SK-N-SH (cell line): ENCODE results near the gene DNASE2B. TPM values are rescaled to one million over a fixed set of nuclear protein-coding genes. Genes with fewer than 3 reads are reported as not detected.
A peak's percentile ranks its signal among the peaks of the same experiment; 100 is the strongest.

Experiments used
- CTCF ChIA-PET: fragments of 300-600, 350-600 bp; formaldehyde crosslinking; extraction: SDS; loops from one replicate; lab custom pipeline; 2021; lab: Yijun Ruan, JAX
- POLR2A ChIA-PET: fragments of 350-600 bp; sonication (Branson Sonifier 250); formaldehyde crosslinking; extraction: SDS; loops from one replicate; lab custom pipeline; 2020; ENCODE audit warnings: antibody characterized with exemption, inconsistent platforms; lab: Yijun Ruan, JAX
- DNase-seq: peaks from one replicate; pipeline ENCODE4 v3.0.0; 2012
- H2AFZ ChIP-seq: fragments of 200-600 bp; sonication (generic); 2 replicates; pipeline ENCODE4 v1.8.1; 2016; ENCODE audit warnings: antibody characterized with exemption, mild to moderate bottlenecking, low read depth
- H3F3A ChIP-seq: fragments of 200-600 bp; sonication (generic); replicated peaks from 2 replicates; pipeline ENCODE3; 2016; ENCODE audit warnings: antibody characterized with exemption, mild to moderate bottlenecking; ENCODE audit not compliant: insufficient read depth
- H3K27ac ChIP-seq, 2 experiments: fragments of 200-500 bp in 1 of 2; fragments of 200-600 bp in 1 of 2; sonication (Bioruptor generic) in 1 of 2; sonication (generic), shearing (Covaris generic) in 1 of 2; 2 replicates each; pipeline versions ENCODE4 v1.5.1 to v1.6.1; 2014 to 2016; ENCODE audit warnings: low read depth in 2 of 2, inconsistent platforms in 1 of 2, low read length in 1 of 2, mild to moderate bottlenecking in 1 of 2, mixed read lengths in 1 of 2
- H3K27me3 ChIP-seq: fragments of 200-600 bp; sonication (generic), shearing (Covaris generic); 2 replicates; pipeline ENCODE4 v1.6.1; 2016; ENCODE audit warnings: mixed run types; ENCODE audit not compliant: insufficient read depth
- H3K36me3 ChIP-seq, 2 experiments: fragments of 200-500 bp in 1 of 2; fragments of 200-600 bp in 1 of 2; sonication (Bioruptor generic) in 1 of 2; sonication (generic) in 1 of 2; replicated peaks in 1 of 2; 2 replicates each; pipeline versions ENCODE3 to v1.5.1; 2014 to 2016; ENCODE audit warnings: low read length in 1 of 2, mild to moderate bottlenecking in 1 of 2; ENCODE audit not compliant: insufficient read depth in 2 of 2, control insufficient read depth in 1 of 2
- H3K4me1 ChIP-seq, 2 experiments: fragments of 200-500 bp in 1 of 2; fragments of 200-600 bp in 1 of 2; sonication (Bioruptor generic) in 1 of 2; sonication (generic), shearing (Covaris generic) in 1 of 2; 2 replicates each; pipeline versions ENCODE4 v1.5.1 to v1.6.1; 2014 to 2016; ENCODE audit warnings: low read depth in 1 of 2, low read length in 1 of 2, mixed run types in 1 of 2; ENCODE audit not compliant: insufficient read depth in 2 of 2, control insufficient read depth in 1 of 2
- H3K4me2 ChIP-seq: fragments of 200-600 bp; sonication (generic), shearing (Covaris generic); 2 replicates; pipeline ENCODE4 v1.6.1; 2017; ENCODE audit warnings: mixed run types
- H3K4me3 ChIP-seq, 2 experiments: fragments of 200-500 bp in 1 of 2; fragments of 200-600 bp in 1 of 2; sonication (Bioruptor generic) in 1 of 2; sonication (generic), shearing (Covaris generic) in 1 of 2; 2 replicates each; pipeline versions ENCODE4 v1.5.1 to v1.8.1; 2014 to 2016; ENCODE audit warnings: low read depth in 2 of 2, inconsistent platforms in 1 of 2, low read length in 1 of 2, mild to moderate bottlenecking in 1 of 2, mixed read lengths in 1 of 2, moderate library complexity in 1 of 2
- H3K79me2 ChIP-seq: fragments of 200-600 bp; sonication (generic); 2 replicates; pipeline ENCODE4 v1.8.1; 2017; ENCODE audit warnings: mild to moderate bottlenecking; ENCODE audit not compliant: insufficient read depth
- H3K9ac ChIP-seq: fragments of 200-600 bp; sonication (generic); 2 replicates; pipeline ENCODE4 v1.6.1; 2017; ENCODE audit warnings: mixed run types
- H3K9me2 ChIP-seq: fragments of 200-600 bp; sonication (generic); 2 replicates; pipeline ENCODE4 v1.6.1; 2017; ENCODE audit warnings: mixed run types
- H3K9me3 ChIP-seq: fragments of 200-600 bp; sonication (generic); 2 replicates; pipeline ENCODE4 v1.6.1; 2017; ENCODE audit warnings: mixed run types, mild to moderate bottlenecking, moderate library complexity
- H4K20me1 ChIP-seq: fragments of 200-600 bp; sonication (generic); 2 replicates; pipeline ENCODE4 v1.6.1; 2017; ENCODE audit warnings: mild to moderate bottlenecking, mixed run types; ENCODE audit not compliant: insufficient read depth
- ELF1 ChIP-seq: IDR thresholded peaks from 2 replicates; pipeline ENCODE4 v1.4.0; 2012
- EZH2phosphoT487 ChIP-seq: fragments of 200-600 bp; sonication (generic); IDR thresholded peaks from 2 replicates; pipeline ENCODE4 v1.6.1; 2017; ENCODE audit warnings: low read depth, mixed run types, mild to moderate bottlenecking, antibody characterized with exemption, moderate library complexity, borderline replicate concordance
- FOSL2 ChIP-seq: IDR thresholded peaks from 2 replicates; pipeline ENCODE4 v1.4.0; 2012; ENCODE audit warnings: low read depth, mild to moderate bottlenecking, moderate library complexity, borderline replicate concordance
- FOXM1 ChIP-seq: IDR thresholded peaks from 2 replicates; pipeline ENCODE4 v1.4.0; 2012; ENCODE audit warnings: low read depth, mild to moderate bottlenecking
- GABPA ChIP-seq: IDR thresholded peaks from 2 replicates; pipeline ENCODE4 v1.4.0; 2012; ENCODE audit warnings: low read depth, mild to moderate bottlenecking
- GATA2 ChIP-seq: sonication (generic); formaldehyde crosslinking; IDR thresholded peaks from 2 replicates; pipeline ENCODE4 v1.5.0; 2020; ENCODE audit warnings: mild to moderate bottlenecking, missing genetic modification reagents
- NRF1 ChIP-seq: IDR thresholded peaks from 2 replicates; pipeline ENCODE4 v1.6.1; 2012; ENCODE audit warnings: low read depth, mild to moderate bottlenecking, low read length
- RXRA ChIP-seq: IDR thresholded peaks from 2 replicates; pipeline ENCODE4 v1.4.0; 2012; ENCODE audit warnings: low read depth, mild to moderate bottlenecking, borderline replicate concordance
- TCF12 ChIP-seq: IDR thresholded peaks from 2 replicates; pipeline ENCODE4 v1.4.0; 2012
- YY1 ChIP-seq: IDR thresholded peaks from 2 replicates; pipeline ENCODE4 v1.4.0; 2012; ENCODE audit warnings: low read depth, mild to moderate bottlenecking
- WGBS: methylation state at CpG from one replicate; pipeline ENCODE4 v1.1.6; 2017; ENCODE audit warnings: low lambda C conversion rate; 5-methylcytosine and 5-hydroxymethylcytosine counted together
- polyA plus RNA-seq, 3 experiments: library from polyadenylated mRNA; depleted of rRNA; stranded (reverse); fragments of >200 nt; gene quantifications; 2 replicates each; pipeline ENCODE4 v1.2.3, GENCODE V29; 2012
- TF ChIP-seq, protein P1 (sequence below): IDR thresholded peaks from 2 replicates; pipeline ENCODE4 v1.4.0; 2012; ENCODE audit warnings: low read depth
- TF ChIP-seq, protein P2 (sequence below): IDR thresholded peaks from 2 replicates; pipeline ENCODE4 v1.4.0; 2012; ENCODE audit warnings: low read depth, borderline replicate concordance
- TF ChIP-seq, protein P3 (sequence below): IDR thresholded peaks from 2 replicates; pipeline ENCODE4 v1.4.0; 2012; ENCODE audit warnings: low read depth, borderline replicate concordance
- TF ChIP-seq, protein P4 (sequence below): fragments of 150-350 bp; IDR thresholded peaks from 2 replicates; pipeline ENCODE4 v1.6.1; 2016; ENCODE audit warnings: mild to moderate bottlenecking, low read depth, low read length
- TF ChIP-seq, protein P5 (sequence below): IDR thresholded peaks from 2 replicates; pipeline ENCODE4; 2012

DNASE2B gene
- polyA plus RNA-seq, 1 of the 3 experiments (the other 2 are of a cell fraction) = 0.03 TPM

DNA sequence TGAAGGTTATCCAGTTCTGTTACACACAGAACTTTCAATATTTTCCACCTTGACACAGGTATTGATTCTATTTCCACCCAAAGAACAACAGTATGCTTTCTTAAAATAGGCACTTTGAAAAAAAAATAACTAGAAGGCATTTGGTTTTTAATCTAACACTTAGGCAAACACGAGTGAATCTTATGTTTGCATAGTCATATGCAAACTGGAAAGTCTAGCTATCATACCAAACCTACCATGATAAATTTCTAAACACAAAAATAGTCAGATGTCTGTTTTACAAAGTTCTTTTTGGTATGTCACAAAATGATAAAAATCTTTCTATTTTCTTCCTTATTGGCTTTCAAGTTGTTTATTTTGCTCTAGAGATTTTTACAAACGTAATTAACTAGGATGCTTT lies 11.6 kb downstream of the DNASE2B start:
- Histone ChIP-seq H3K36me3 (no peaks in the 10 kb centered on the region), H3K9me3 (no peaks in the 10 kb centered on the region), H3F3A (peaks cover 9% of the 10 kb centered on the region), H3K9ac (no peak overlapping the region), H2AFZ (no peak overlapping the region), H3K4me2 (no peak overlapping the region), H3K4me1 (peaks cover 0 to 4% of the 10 kb centered on the region in 2 experiments; a peak in 1 of 4 replicates), H3K27ac (no peak overlapping the region), H3K27me3 (no peaks in the 10 kb centered on the region), H3K9me2 (no peaks in the 10 kb centered on the region), H4K20me1 (no peaks in the 10 kb centered on the region), H3K79me2 (no peaks in the 10 kb centered on the region), H3K4me3 (no peak overlapping the region)
- POLR2A ChIA-PET = no interaction called here
- DNase-seq = no peak
- no peak for TF ChIP-seq GATA2
- TF ChIP-seq ELF1 = no peak
- no peak for TF ChIP-seq TCF12
- 71% methylated on average over 2 of the region's 2 CpGs for WGBS
- CTCF ChIA-PET = interaction anchor here (1.8 kb wide), 1 partner anchor 10 kb away, joined by 5 read pairs; no protein-coding TSS in a partner anchor

DNA sequence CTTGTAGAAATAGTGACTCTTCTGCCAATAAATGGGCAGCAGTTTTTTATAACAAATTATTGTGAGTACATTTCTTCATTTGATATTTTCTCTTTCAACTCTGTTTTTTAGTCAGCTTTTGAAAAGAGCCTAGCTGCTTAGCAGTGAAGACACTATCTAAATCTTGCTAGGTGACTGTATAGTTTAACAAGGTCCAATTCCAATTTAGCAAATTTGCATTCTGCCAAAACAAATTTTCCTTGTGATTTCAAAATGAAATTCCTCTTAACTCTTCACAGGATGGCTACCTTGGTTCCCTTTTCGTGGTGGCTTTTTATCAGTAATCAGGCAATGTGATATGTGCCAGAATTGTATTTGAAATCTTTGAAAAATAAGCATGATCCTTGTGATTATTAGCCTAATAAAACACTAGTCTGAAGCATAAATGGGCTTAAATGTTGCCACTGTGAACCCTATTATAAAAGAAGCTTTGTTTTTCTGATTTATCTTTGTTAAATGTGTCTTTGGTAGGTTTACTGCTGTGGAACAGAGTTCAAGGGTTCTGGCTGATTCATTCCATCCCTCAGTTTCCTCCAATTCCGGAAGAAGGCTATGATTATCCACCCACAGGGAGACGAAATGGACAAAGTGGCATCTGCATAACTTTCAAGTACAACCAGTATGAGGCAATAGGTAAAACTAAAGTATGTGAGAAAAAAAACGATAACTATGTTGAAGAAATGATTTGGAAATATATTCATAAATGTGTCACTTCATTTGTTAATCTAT lies 12.2 kb downstream of the DNASE2B start:
- POLR2A ChIA-PET = no interaction called here
- H4K20me1 ChIP-seq = no peaks in the 10 kb centered on the region
- H3K9ac ChIP-seq = no peak overlapping the region
- H3F3A ChIP-seq = peaks cover 9% of the 10 kb centered on the region
- no peaks in the 10 kb centered on the region for H3K9me3 ChIP-seq
- H2AFZ ChIP-seq = no peak overlapping the region
- WGBS = 90% methylated on average over 4 of the region's 4 CpGs
- no peak for DNase-seq
- H3K27ac ChIP-seq = no peak overlapping the region
- peaks cover 0 to 4% of the 10 kb centered on the region in 2 experiments; a peak in 1 of 4 replicates for H3K4me1 ChIP-seq
- no peaks in the 10 kb centered on the region for H3K9me2 ChIP-seq
- TF ChIP-seq, protein P1, sequence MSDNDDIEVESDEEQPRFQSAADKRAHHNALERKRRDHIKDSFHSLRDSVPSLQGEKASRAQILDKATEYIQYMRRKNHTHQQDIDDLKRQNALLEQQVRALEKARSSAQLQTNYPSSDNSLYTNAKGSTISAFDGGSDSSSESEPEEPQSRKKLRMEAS = no peak
- TF ChIP-seq RXRA (no peak), YY1 (no peak), NRF1 (no peak), TCF12 (no peak)
- no peaks in the 10 kb centered on the region for H3K36me3 ChIP-seq
- H3K4me3 ChIP-seq = no peak overlapping the region
- CTCF ChIA-PET = interaction anchor here (1.0 to 1.8 kb wide), 2 partner anchors 11 to 13 kb away, joined by 3 to 5 read pairs; no protein-coding TSS in a partner anchor
- H3K79me2 ChIP-seq = no peaks in the 10 kb centered on the region
- no peak overlapping the region for H3K4me2 ChIP-seq
- H3K27me3 ChIP-seq = no peaks in the 10 kb centered on the region

DNA sequence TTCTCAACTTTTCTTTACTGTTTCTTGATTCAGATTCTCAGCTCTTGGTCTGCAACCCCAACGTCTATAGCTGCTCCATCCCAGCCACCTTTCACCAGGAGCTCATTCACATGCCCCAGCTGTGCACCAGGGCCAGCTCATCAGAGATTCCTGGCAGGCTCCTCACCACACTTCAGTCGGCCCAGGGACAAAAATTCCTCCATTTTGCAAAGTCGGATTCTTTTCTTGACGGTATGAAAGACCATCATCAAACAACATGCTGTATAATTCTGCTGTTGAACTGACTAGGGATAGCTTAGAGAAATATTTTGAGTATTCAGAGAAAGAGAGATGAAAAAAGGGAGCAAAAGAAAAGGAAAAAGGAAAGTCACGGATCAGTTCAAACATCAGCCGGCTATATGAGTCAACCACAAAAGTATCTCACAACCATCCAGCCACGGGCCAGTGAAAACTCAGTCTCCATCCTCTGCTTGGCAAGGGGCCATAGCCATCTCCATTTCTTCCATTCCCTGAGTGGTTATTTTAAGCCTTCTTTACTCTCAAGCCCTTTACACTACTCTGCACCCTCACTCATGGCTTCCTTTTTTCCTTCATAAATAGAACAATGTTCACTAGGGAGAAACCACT lies 14.1 kb downstream of the DNASE2B start:
- CTCF ChIA-PET = no interaction called here
- H2AFZ ChIP-seq = peak overlapping the region; percentile 63; the same call in 1 of the 2 replicates
- TF ChIP-seq, protein P2, sequence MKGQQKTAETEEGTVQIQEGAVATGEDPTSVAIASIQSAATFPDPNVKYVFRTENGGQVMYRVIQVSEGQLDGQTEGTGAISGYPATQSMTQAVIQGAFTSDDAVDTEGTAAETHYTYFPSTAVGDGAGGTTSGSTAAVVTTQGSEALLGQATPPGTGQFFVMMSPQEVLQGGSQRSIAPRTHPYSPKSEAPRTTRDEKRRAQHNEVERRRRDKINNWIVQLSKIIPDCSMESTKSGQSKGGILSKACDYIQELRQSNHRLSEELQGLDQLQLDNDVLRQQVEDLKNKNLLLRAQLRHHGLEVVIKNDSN = no peak
- no peak for TF ChIP-seq GABPA
- no peak for TF ChIP-seq EZH2phosphoT487
- no peak for TF ChIP-seq FOXM1
- TF ChIP-seq, protein P3, sequence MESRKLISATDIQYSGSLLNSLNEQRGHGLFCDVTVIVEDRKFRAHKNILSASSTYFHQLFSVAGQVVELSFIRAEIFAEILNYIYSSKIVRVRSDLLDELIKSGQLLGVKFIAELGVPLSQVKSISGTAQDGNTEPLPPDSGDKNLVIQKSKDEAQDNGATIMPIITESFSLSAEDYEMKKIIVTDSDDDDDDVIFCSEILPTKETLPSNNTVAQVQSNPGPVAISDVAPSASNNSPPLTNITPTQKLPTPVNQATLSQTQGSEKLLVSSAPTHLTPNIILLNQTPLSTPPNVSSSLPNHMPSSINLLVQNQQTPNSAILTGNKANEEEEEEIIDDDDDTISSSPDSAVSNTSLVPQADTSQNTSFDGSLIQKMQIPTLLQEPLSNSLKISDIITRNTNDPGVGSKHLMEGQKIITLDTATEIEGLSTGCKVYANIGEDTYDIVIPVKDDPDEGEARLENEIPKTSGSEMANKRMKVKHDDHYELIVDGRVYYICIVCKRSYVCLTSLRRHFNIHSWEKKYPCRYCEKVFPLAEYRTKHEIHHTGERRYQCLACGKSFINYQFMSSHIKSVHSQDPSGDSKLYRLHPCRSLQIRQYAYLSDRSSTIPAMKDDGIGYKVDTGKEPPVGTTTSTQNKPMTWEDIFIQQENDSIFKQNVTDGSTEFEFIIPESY = no peak
- TF ChIP-seq, protein P4, sequence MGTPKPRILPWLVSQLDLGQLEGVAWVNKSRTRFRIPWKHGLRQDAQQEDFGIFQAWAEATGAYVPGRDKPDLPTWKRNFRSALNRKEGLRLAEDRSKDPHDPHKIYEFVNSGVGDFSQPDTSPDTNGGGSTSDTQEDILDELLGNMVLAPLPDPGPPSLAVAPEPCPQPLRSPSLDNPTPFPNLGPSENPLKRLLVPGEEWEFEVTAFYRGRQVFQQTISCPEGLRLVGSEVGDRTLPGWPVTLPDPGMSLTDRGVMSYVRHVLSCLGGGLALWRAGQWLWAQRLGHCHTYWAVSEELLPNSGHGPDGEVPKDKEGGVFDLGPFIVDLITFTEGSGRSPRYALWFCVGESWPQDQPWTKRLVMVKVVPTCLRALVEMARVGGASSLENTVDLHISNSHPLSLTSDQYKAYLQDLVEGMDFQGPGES = no peak
- TF ChIP-seq, protein P5, sequence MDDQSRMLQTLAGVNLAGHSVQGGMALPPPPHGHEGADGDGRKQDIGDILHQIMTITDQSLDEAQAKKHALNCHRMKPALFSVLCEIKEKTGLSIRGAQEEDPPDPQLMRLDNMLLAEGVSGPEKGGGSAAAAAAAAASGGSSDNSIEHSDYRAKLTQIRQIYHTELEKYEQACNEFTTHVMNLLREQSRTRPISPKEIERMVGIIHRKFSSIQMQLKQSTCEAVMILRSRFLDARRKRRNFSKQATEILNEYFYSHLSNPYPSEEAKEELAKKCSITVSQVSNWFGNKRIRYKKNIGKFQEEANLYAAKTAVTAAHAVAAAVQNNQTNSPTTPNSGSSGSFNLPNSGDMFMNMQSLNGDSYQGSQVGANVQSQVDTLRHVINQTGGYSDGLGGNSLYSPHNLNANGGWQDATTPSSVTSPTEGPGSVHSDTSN = peak; percentile 42; the same call in 1 of the 2 replicates
- TF ChIP-seq TCF12 = peak; percentile 69
- peak; percentile 60 for TF ChIP-seq FOSL2

More for the DNA sequence above, 14.1 kb downstream of the DNASE2B start:
- WGBS = 31% methylated on average over 7 of the region's 7 CpGs
- Histone ChIP-seq H3F3A (peaks cover 9% of the 10 kb centered on the region), H3K9me3 (no peaks in the 10 kb centered on the region), H3K4me1 (peaks cover 0 to 4% of the 10 kb centered on the region in 2 experiments; a peak in 1 of 4 replicates), H3K4me2 (peak overlapping the region; percentile 57), H3K9me2 (no peaks in the 10 kb centered on the region), H3K27ac (peak overlapping the region in 1 of 2 experiments; percentile 85; a peak in 3 of 4 replicates), H3K27me3 (no peaks in the 10 kb centered on the region), H3K4me3 (peak overlapping the region in 1 of 2 experiments; percentile 53; a peak in 2 of 4 replicates), H3K36me3 (no peaks in the 10 kb centered on the region), H4K20me1 (no peaks in the 10 kb centered on the region), H3K79me2 (no peaks in the 10 kb centered on the region), H3K9ac (peak overlapping the region; percentile 61; the same call in 1 of the 2 replicates)
- no peak for DNase-seq
- POLR2A ChIA-PET = no interaction called here
